K562 (cell line): ENCODE results near the gene MMP24OS. TPM values are rescaled to one million over a fixed set of nuclear protein-coding genes. Genes with fewer than 3 reads are reported as not detected.

Source experiments
- ATAC-seq: fragments of 200-7000 bp; cut with Tn5 transposase; 3 replicates; pipeline ENCODE4 v1.9.1; 2020; ENCODE audit warnings: moderate library complexity
- BruUV-seq: library from RNA; stranded (reverse); fragments of 400-500 nt; replicated peaks from 2 replicates; lab custom pipeline; 2021; lab: Mats Ljungman, UMichigan
- CTCF ChIA-PET: fragments of 300-600 bp; formaldehyde crosslinking; extraction: SDS; loops from one replicate; lab custom pipeline; 2021; ENCODE audit warnings: low intra/inter-chr PET ratio; lab: Yijun Ruan, JAX
- POLR2A ChIA-PET: fragments of 300-600, 350-650 bp; sonication (Branson Sonifier 250); formaldehyde crosslinking; extraction: SDS; loops from one replicate; lab custom pipeline; 2021; ENCODE audit warnings: antibody characterized with exemption, inconsistent platforms; lab: Yijun Ruan, JAX
- DNase-seq, 4 experiments: peaks; one replicate each; pipeline versions ENCODE4 v3.0.0 to v3.0.0-alpha.2; 2011 to 2018; ENCODE audit warnings: low spot score in 3 of 4, mixed read lengths in 3 of 4; ENCODE audit errors: extremely low read depth in 1 of 4
- FAIRE-seq: peaks from 2 replicates; lab custom pipeline; 2011; peaks lifted over from hg19 to GRCh38; lab: Jason Lieb, UNC
- H2AFZ ChIP-seq: 2 replicates; pipeline ENCODE4 v1.6.0; 2011; ENCODE audit warnings: low read depth, low read length, control low read depth, inconsistent platforms
- H3K27ac ChIP-seq: fragments of 200-600 bp; 3 replicates; pipeline ENCODE4 v1.8.0; 2011; ENCODE audit warnings: low read depth, mild to moderate bottlenecking, control low read depth, inconsistent platforms, low read length, moderate library complexity, mixed read lengths; ENCODE audit errors: extremely low read depth
- H3K27me3 ChIP-seq, 2 experiments: fragments of 300-600 bp in 1 of 2; 2 replicates in 1 of 2; 3 replicates in 1 of 2; pipeline versions ENCODE4 v1.6.0 to v1.8.0; 2011; ENCODE audit warnings: inconsistent platforms in 2 of 2, low read length in 2 of 2, mild to moderate bottlenecking in 1 of 2, mixed read lengths in 1 of 2, moderate library complexity in 1 of 2; ENCODE audit not compliant: control insufficient read depth in 2 of 2, insufficient read depth in 2 of 2
- H3K36me3 ChIP-seq: fragments of 300-600 bp; 3 replicates; pipeline ENCODE4 v1.8.0; 2011; ENCODE audit warnings: mild to moderate bottlenecking, low read length, inconsistent platforms; ENCODE audit not compliant: control insufficient read depth, insufficient read depth
- H3K4me1 ChIP-seq, 2 experiments: fragments of 200-600 bp in 1 of 2; replicated peaks in 1 of 2; 2 replicates in 1 of 2; 3 replicates in 1 of 2; pipeline versions ENCODE4 v1.5.1 to v1.8.0; 2011; ENCODE audit warnings: inconsistent platforms in 2 of 2, low read length in 2 of 2, mild to moderate bottlenecking in 1 of 2, mixed read lengths in 1 of 2, moderate library complexity in 1 of 2; ENCODE audit not compliant: control insufficient read depth in 2 of 2, insufficient read depth in 2 of 2
- H3K4me2 ChIP-seq: 2 replicates; pipeline ENCODE4 v1.6.1; 2011; ENCODE audit warnings: low read length, control low read depth, inconsistent platforms, mixed read lengths; ENCODE audit not compliant: insufficient read depth
- H3K4me3 ChIP-seq: fragments of 200-600 bp; sonication (generic), shearing (Covaris generic); 2 replicates; pipeline ENCODE4 v1.5.1; 2016; ENCODE audit warnings: control low read depth, inconsistent platforms
- H3K79me2 ChIP-seq: fragments of 200-600 bp; 3 replicates; pipeline ENCODE4 v1.8.0; 2011; ENCODE audit warnings: low read length, inconsistent platforms; ENCODE audit not compliant: control insufficient read depth, insufficient read depth
- H3K9ac ChIP-seq, 2 experiments: 2 replicates each; pipeline versions ENCODE4 v1.6.0 to v1.6.1; 2011; ENCODE audit warnings: low read depth in 2 of 2, low read length in 2 of 2, control low read depth in 1 of 2, inconsistent platforms in 1 of 2, mild to moderate bottlenecking in 1 of 2, mixed read lengths in 1 of 2; ENCODE audit not compliant: insufficient read depth in 1 of 2
- H3K9me1 ChIP-seq: one replicate; pipeline ENCODE4 v1.6.0; 2011; ENCODE audit warnings: inconsistent platforms, mild to moderate bottlenecking, low read length, moderate library complexity; ENCODE audit not compliant: control insufficient read depth, insufficient read depth
- H3K9me3 ChIP-seq: replicated peaks from 2 replicates; pipeline ENCODE4 v1.5.1; 2011; ENCODE audit warnings: low read depth, low read length, inconsistent platforms; ENCODE audit not compliant: control insufficient read depth, insufficient read depth
- H4K20me1 ChIP-seq: replicated peaks from 2 replicates; pipeline ENCODE4 v1.6.1; 2011; ENCODE audit warnings: low read length, inconsistent platforms, mixed read lengths; ENCODE audit not compliant: control insufficient read depth, insufficient read depth
- ARID1B ChIP-seq: fragments of 450-650 bp; IDR thresholded peaks from 2 replicates; pipeline ENCODE4 v1.6.1; 2016; ENCODE audit warnings: antibody characterized with exemption, mild to moderate bottlenecking, inconsistent platforms
- ARID4B ChIP-seq: sonication (generic); formaldehyde crosslinking; IDR thresholded peaks from 2 replicates; pipeline ENCODE4 v1.8.0; 2022; ENCODE audit warnings: mild to moderate bottlenecking, missing genetic modification reagents
- CEBPG ChIP-seq, 3 experiments: fragments of 200-800 bp in 1 of 3; sonication (Bioruptor generic) in 1 of 3; sonication (generic) in 1 of 3; formaldehyde crosslinking in 1 of 3; IDR thresholded peaks in 2 of 3; conservative IDR thresholded peaks in 1 of 3; 2 replicates each; pipeline versions ENCODE4 v1.6.1 to v1.8.0; 2016 to 2022; ENCODE audit warnings: missing compliant biosample characterization in 2 of 3, missing genetic modification characterization in 2 of 3, mild to moderate bottlenecking in 1 of 3, missing genetic modification reagents in 1 of 3
- CREB5 ChIP-seq: fragments of 250-450 bp; sonication (Bioruptor Pico); IDR thresholded peaks from 2 replicates; pipeline ENCODE4 v1.5.0; 2020; ENCODE audit warnings: mild to moderate bottlenecking
- DNMT1 ChIP-seq: fragments of 450-650 bp; IDR thresholded peaks from 2 replicates; pipeline ENCODE4 v1.6.1; 2016; ENCODE audit warnings: antibody characterized with exemption, mild to moderate bottlenecking
- NR3C1 ChIP-seq: sonication (generic); formaldehyde crosslinking; IDR thresholded peaks from 2 replicates; pipeline ENCODE4 v1.8.1; 2022; ENCODE audit warnings: missing genetic modification reagents
- SP1 ChIP-seq: sonication (generic); formaldehyde crosslinking; IDR thresholded peaks from 2 replicates; pipeline ENCODE4 v1.8.1; 2022; ENCODE audit warnings: mild to moderate bottlenecking, missing genetic modification reagents
- TCF3 ChIP-seq: sonication (generic); formaldehyde crosslinking; IDR thresholded peaks from 2 replicates; pipeline ENCODE4 v1.4.0; 2020; ENCODE audit warnings: mild to moderate bottlenecking, missing genetic modification reagents
- ZBTB7A ChIP-seq: IDR thresholded peaks from 2 replicates; pipeline ENCODE4 v1.6.1; 2011; ENCODE audit warnings: low read depth, mild to moderate bottlenecking, low read length, moderate library complexity, borderline replicate concordance; ENCODE audit not compliant: control insufficient read depth
- ZBTB8A ChIP-seq: fragments of 450-650 bp; IDR thresholded peaks from 2 replicates; pipeline ENCODE4 v1.6.1; 2018; ENCODE audit warnings: mild to moderate bottlenecking, moderate library complexity; ENCODE audit not compliant: partially characterized antibody
- ZNF253 ChIP-seq: fragments of 250-450 bp; sonication (Bioruptor Pico); conservative IDR thresholded peaks from 2 replicates; pipeline ENCODE4 v1.6.1; 2021; ENCODE audit warnings: mild to moderate bottlenecking
- ZNF408 ChIP-seq: fragments of 250-450 bp; sonication (Bioruptor Pico); IDR thresholded peaks from 2 replicates; pipeline ENCODE4 v1.4.0; 2020; ENCODE audit warnings: low read depth, mild to moderate bottlenecking, moderate library complexity
- WGBS: fragments of 100-300 bp; shearing (Covaris generic); methylation state at CpG from one replicate; pipeline ENCODE4 v1.1.6; 2016; ENCODE audit warnings: low coverage, mixed read lengths; ENCODE audit not compliant: insufficient coverage; ENCODE audit errors: missing lambda C conversion rate; 5-methylcytosine and 5-hydroxymethylcytosine counted together
- in situ Hi-C: fragments of 300-500 bp; cut with MboI; formaldehyde crosslinking; loops from 4 replicates; pipeline ENCODE4 v1.15.0; 2018; ENCODE audit warnings: inconsistent platforms, mixed read lengths
- intact Hi-C: fragments of 100-400 bp; cut with micrococcal nuclease; formaldehyde crosslinking; loops from 2 replicates; pipeline ENCODE4 v1.14.2; 2022
- polyA plus RNA-seq, 8 experiments: library from polyadenylated mRNA; depleted of rRNA in 4 of 8; stranded (reverse) in 5 of 8; unstranded in 3 of 8; fragments of >200 nt; fragmentation: Nextera tagmentation in 2 of 8; fragmentation: Illumina TruSeq in 1 of 8; extraction: Ambion mirVana in 2 of 8; extraction: Trizol in 1 of 8; gene quantifications; 2 replicates each; pipeline versions ENCODE4 v1.2.1 to v1.2.3, GENCODE V29; 2011 to 2014; ENCODE audit warnings: inconsistent platforms in 1 of 8, missing spikeins in 1 of 8
- total RNA-seq, 7 experiments: library from RNA; depleted of rRNA in 6 of 7; stranded (reverse); fragments of >200 nt in 6 of 7; fragmentation: Illumina TruSeq in 2 of 7; extraction: Trizol in 2 of 7; gene quantifications; 2 replicates each; pipeline versions ENCODE4 v1.2.1 to v1.2.3, GENCODE V29; 2011 to 2021; ENCODE audit warnings: low replicate concordance in 1 of 7
- TF ChIP-seq, protein P1 (sequence below): IDR thresholded peaks from 2 replicates; pipeline ENCODE4 v1.6.1; 2014; ENCODE audit warnings: antibody characterized with exemption

The MMP24OS gene
- total and polyA plus RNA-seq, 9 of the 15 experiments (the other 6 are each of a cell fraction or from before 2014, with no cell fraction given): 0.92 to 41.5 (median 11.4) TPM

- no peak for TF ChIP-seq ARID4B
- no peak for TF ChIP-seq NR3C1
- TF ChIP-seq ZBTB8A: no peak
- TF ChIP-seq ZNF253 (CRISPR knock-in tag): no peak
- no peak for TF ChIP-seq DNMT1
- no peak for TF ChIP-seq SP1
These were observed 17.5 kb downstream of the MMP24OS start (continued) for GRCh38 chr20:35260426-35260825.

GRCh38 chr20:35257175-35257909, 20.6 kb downstream of the MMP24OS start:
- in situ Hi-C loops: no loop called here
- Histone ChIP-seq H3K27me3 (peaks cover 2 to 17% of the 10 kb centered on the region in 2 experiments; a peak in 3 of 5 replicates), H3K36me3 (no peaks in the 10 kb centered on the region), H3K27ac (no peak overlapping the region), H3K9ac (peak overlapping the region in 1 of 2 experiments; percentile 42; a peak in 1 of 4 replicates), H3K9me3 (no peaks in the 10 kb centered on the region), H3K4me3 (no peak overlapping the region), H2AFZ (no peak overlapping the region), H3K4me1 (peaks cover 4% of the 10 kb centered on the region in 2 experiments; a peak in 3 of 5 replicates), H3K9me1 (no peaks in the 10 kb centered on the region), H3K79me2 (no peaks in the 10 kb centered on the region), H4K20me1 (0 out of 2 replicates have a peak, but pooled peaks cover 6% of the 10 kb centered on the region), H3K4me2 (no peak overlapping the region)
- BruUV-seq: no TSS peak
- ATAC-seq (no peak), DNase-seq (no peak), FAIRE-seq (no peak)
- WGBS: 2% methylated on average over 8 of the region's 8 CpGs
- ChIA-PET CTCF (no interaction called here), POLR2A (no interaction called here)
- intact Hi-C loops: no loop called here
- TF ChIP-seq CREB5 (CRISPR knock-in tag) (no peak), ARID1B (peak; percentile 49; the same call in 1 of the 2 replicates), TCF3 (CRISPR knock-in tag) (peak; percentile 40), ZNF408 (CRISPR knock-in tag) (no peak), CEBPG (CRISPR knock-in tag; IDR thresholded peaks at IDR 0.05) (no peak), CEBPG (tag; conservative IDR thresholded peaks at IDR 0.05 in 1 of 2, IDR thresholded peaks at IDR 0.05 in 1 of 2) (no peak), ZBTB7A (no peak)
- TF ChIP-seq, protein P1, sequence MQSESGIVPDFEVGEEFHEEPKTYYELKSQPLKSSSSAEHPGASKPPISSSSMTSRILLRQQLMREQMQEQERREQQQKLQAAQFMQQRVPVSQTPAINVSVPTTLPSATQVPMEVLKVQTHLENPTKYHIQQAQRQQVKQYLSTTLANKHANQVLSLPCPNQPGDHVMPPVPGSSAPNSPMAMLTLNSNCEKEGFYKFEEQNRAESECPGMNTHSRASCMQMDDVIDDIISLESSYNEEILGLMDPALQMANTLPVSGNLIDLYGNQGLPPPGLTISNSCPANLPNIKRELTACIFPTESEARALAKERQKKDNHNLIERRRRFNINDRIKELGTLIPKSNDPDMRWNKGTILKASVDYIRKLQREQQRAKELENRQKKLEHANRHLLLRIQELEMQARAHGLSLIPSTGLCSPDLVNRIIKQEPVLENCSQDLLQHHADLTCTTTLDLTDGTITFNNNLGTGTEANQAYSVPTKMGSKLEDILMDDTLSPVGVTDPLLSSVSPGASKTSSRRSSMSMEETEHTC: no peak
